A549 (cell line): ENCODE results near the gene DIO3. TPM values are rescaled to one million over a fixed set of nuclear protein-coding genes. Genes with fewer than 3 reads are reported as not detected.

ENCODE experiments used
- ATAC-seq, 2 experiments: fragments of 200-7000 bp in 1 of 2; fragments of >200 bp in 1 of 2; cut with Nextera tagmentation in 1 of 2; cut with Tn5 transposase in 1 of 2; 3 replicates each; pipeline versions ENCODE4 v1.8.0 to v1.9.1; 2018 to 2020; ENCODE audit warnings: mild to moderate bottlenecking in 1 of 2, moderate library complexity in 1 of 2
- CTCF ChIA-PET: fragments of 300-600 bp; sonication (Branson Sonifier 250); formaldehyde crosslinking; extraction: SDS; loops from one replicate; lab custom pipeline; 2021; ENCODE audit warnings: antibody characterized with exemption, inconsistent platforms; lab: Yijun Ruan, JAX
- POLR2A ChIA-PET: fragments of 350-600 bp; formaldehyde crosslinking; extraction: SDS; loops from one replicate; lab custom pipeline; 2021; ENCODE audit warnings: antibody characterized with exemption, inconsistent platforms; lab: Yijun Ruan, JAX
- DNase-seq, 2 experiments: peaks; one replicate each; pipeline versions ENCODE4 v3.0.0 to v3.0.0-alpha.2; 2011 to 2016; ENCODE audit warnings: low read depth in 1 of 2, low spot score in 1 of 2
- FAIRE-seq: peaks from 2 replicates; lab custom pipeline; 2011; peaks lifted over from hg19 to GRCh38; lab: Jason Lieb, UNC
- H3K27ac ChIP-seq, 2 experiments: fragments of >200 bp; sonication (Bioruptor Twin); formaldehyde crosslinking; 3 replicates each; pipeline ENCODE4 v1.5.1; 2016 to 2017
- H3K4me1 ChIP-seq: fragments of >200 bp; sonication (Bioruptor Twin); formaldehyde crosslinking; 3 replicates; pipeline ENCODE4 v1.6.1; 2016
- H3K4me2 ChIP-seq: fragments of >200 bp; sonication (Bioruptor Twin); formaldehyde crosslinking; 3 replicates; pipeline ENCODE4 v1.6.1; 2016
- H3K4me3 ChIP-seq: fragments of >200 bp; sonication (Bioruptor Twin); formaldehyde crosslinking; 3 replicates; pipeline ENCODE4 v1.5.1; 2016
- H3K9me3 ChIP-seq: fragments of >200 bp; sonication (Bioruptor Twin); formaldehyde crosslinking; 3 replicates; pipeline ENCODE4 v1.6.1; 2016
- BCL3 ChIP-seq: fragments of >200 bp; sonication (Bioruptor Twin); formaldehyde crosslinking; IDR thresholded peaks from 3 replicates; pipeline ENCODE4 v1.6.1; 2016
- BHLHE40 ChIP-seq: IDR thresholded peaks from 2 replicates; pipeline ENCODE4 v1.6.1; 2012; ENCODE audit warnings: low read depth, low read length, inconsistent platforms
- CEBPB ChIP-seq, 2 experiments: fragments of >200 bp in 1 of 2; sonication (Bioruptor Twin) in 1 of 2; formaldehyde crosslinking in 1 of 2; IDR thresholded peaks; 2 replicates each; pipeline ENCODE4 v1.6.1; 2012 to 2016
- CHD2 ChIP-seq: fragments of 150-350 bp; IDR thresholded peaks from 2 replicates; pipeline ENCODE4 v1.6.1; 2014; ENCODE audit warnings: low read length; ENCODE audit not compliant: partially characterized antibody
- CTCF ChIP-seq: fragments of >200 bp; sonication (Bioruptor Twin); formaldehyde crosslinking; IDR thresholded peaks from 3 replicates; pipeline ENCODE4 v1.5.1; 2016
- E2F6 ChIP-seq: IDR thresholded peaks from 2 replicates; pipeline ENCODE4 v1.6.1; 2012; ENCODE audit warnings: low read depth, borderline replicate concordance
- EHMT2 ChIP-seq: fragments of 200-600 bp; sonication (generic); IDR thresholded peaks from 2 replicates; pipeline ENCODE4 v1.6.1; 2016; ENCODE audit warnings: antibody characterized with exemption, low read depth, mild to moderate bottlenecking, moderate library complexity
- ESRRA ChIP-seq: fragments of 150-350 bp; IDR thresholded peaks from 2 replicates; pipeline ENCODE4 v1.6.1; 2014; ENCODE audit warnings: mild to moderate bottlenecking, low read length, borderline replicate concordance
- FOSB ChIP-seq: fragments of 250-450 bp; sonication (Bioruptor Pico); IDR thresholded peaks from 2 replicates; pipeline ENCODE4 v1.5.0; 2020; ENCODE audit warnings: mild to moderate bottlenecking, moderate library complexity
- GATA3 ChIP-seq: IDR thresholded peaks from 2 replicates; pipeline ENCODE4 v1.6.1; 2012; ENCODE audit warnings: borderline replicate concordance
- HES2 ChIP-seq: fragments of >200 bp; sonication (Bioruptor Twin); formaldehyde crosslinking; IDR thresholded peaks from 2 replicates; pipeline ENCODE4 v1.6.1; 2016
- HMGXB4 ChIP-seq: fragments of 250-450 bp; sonication (Bioruptor Pico); IDR thresholded peaks from 2 replicates; pipeline ENCODE4 v1.5.0; 2021; ENCODE audit warnings: mild to moderate bottlenecking, moderate library complexity, borderline replicate concordance
- HOXB5 ChIP-seq: fragments of 250-450 bp; sonication (Bioruptor Pico); IDR thresholded peaks from 2 replicates; pipeline ENCODE4 v1.5.0; 2020; ENCODE audit warnings: mild to moderate bottlenecking, moderate library complexity
- KDM5A ChIP-seq: fragments of 200-600 bp; sonication (generic); IDR thresholded peaks from 2 replicates; pipeline ENCODE4 v1.6.1; 2016; ENCODE audit warnings: antibody characterized with exemption, mild to moderate bottlenecking
- MYC ChIP-seq: IDR thresholded peaks from 2 replicates; pipeline ENCODE4 v1.6.1; 2012; ENCODE audit warnings: mild to moderate bottlenecking, inconsistent platforms, low read length, improper control_type of control experiment, borderline replicate concordance
- NPAS2 ChIP-seq: fragments of 250-450 bp; sonication (Bioruptor Pico); IDR thresholded peaks from 2 replicates; pipeline ENCODE4 v1.8.0; 2022; ENCODE audit warnings: mild to moderate bottlenecking, moderate library complexity, borderline replicate concordance
- RAD21 ChIP-seq, 2 experiments: fragments of >200 bp in 1 of 2; sonication (Bioruptor Twin) in 1 of 2; formaldehyde crosslinking in 1 of 2; IDR thresholded peaks in 1 of 2; conservative IDR thresholded peaks in 1 of 2; 2 replicates in 1 of 2; 3 replicates in 1 of 2; pipeline ENCODE4 v1.6.1; 2012 to 2018; ENCODE audit warnings: inconsistent platforms in 1 of 2
- RARB ChIP-seq: fragments of 250-450 bp; sonication (Bioruptor Pico); IDR thresholded peaks from 2 replicates; pipeline ENCODE4 v1.8.0; 2021; ENCODE audit warnings: mild to moderate bottlenecking, moderate library complexity
- SREBF2 ChIP-seq: fragments of 450-650 bp; IDR thresholded peaks from 2 replicates; pipeline ENCODE4 v1.6.1; 2014; ENCODE audit warnings: mild to moderate bottlenecking, moderate library complexity
- TFCP2L1 ChIP-seq: fragments of 250-450 bp; sonication (Bioruptor Pico); IDR thresholded peaks from 2 replicates; pipeline ENCODE4 v1.5.0; 2021; ENCODE audit warnings: mild to moderate bottlenecking
- ZC3H11A ChIP-seq: fragments of 450-650 bp; IDR thresholded peaks from 2 replicates; pipeline ENCODE4 v1.6.1; 2014; ENCODE audit warnings: antibody characterized with exemption, mild to moderate bottlenecking
- WGBS: methylation state at CpG from one replicate; pipeline ENCODE4 v1.1.6; 2017; ENCODE audit errors: missing lambda C conversion rate; 5-methylcytosine and 5-hydroxymethylcytosine counted together
- polyA plus RNA-seq, 4 experiments: library from polyadenylated mRNA; depleted of rRNA in 3 of 4; stranded (reverse); fragments of >200 nt; fragmentation: RNase III in 1 of 4; extraction: RNeasy Plus Mini Kit Qiagen cat#74134 plus additional on column Dnase treatment in 1 of 4; gene quantifications; 2 replicates in 3 of 4; 3 replicates in 1 of 4; pipeline ENCODE4 v1.2.3, GENCODE V29; 2011 to 2017

The DIO3 gene
- polyA plus RNA-seq, 2 of the 4 experiments (the other 2 are of a cell fraction) = 0.04 to 0.09 TPM

GRCh38 chr14:101604228-101604934, 43.1 kb downstream of the DIO3 start:
- Histone ChIP-seq H3K27ac (no peak overlapping the region), H3K4me3 (no peak overlapping the region), H3K4me2 (no peak overlapping the region), H3K4me1 (no peaks in the 10 kb centered on the region), H3K9me3 (no peaks in the 10 kb centered on the region)
- ChIA-PET CTCF (interaction anchor here (1.3 to 2.2 kb wide), 4 partner anchors 15 to 39 kb away, joined by 3 to 5 read pairs (median 4); no protein-coding TSS in a partner anchor), POLR2A (no interaction called here)
- WGBS = 87% methylated on average over 8 of the region's 9 CpGs
- FAIRE-seq = no peak
- no peak for ATAC-seq
- no peak for TF ChIP-seq RAD21 (conservative IDR thresholded peaks at IDR 0.05 in 1 of 2, IDR thresholded peaks at IDR 0.05 in 1 of 2)
- no peak for TF ChIP-seq EHMT2
- no peak for TF ChIP-seq HES2
- no peak for TF ChIP-seq RARB (CRISPR knock-in tag)
- no peak for TF ChIP-seq ZC3H11A
- no peak for TF ChIP-seq NPAS2
- TF ChIP-seq MYC = no peak
- no peak for TF ChIP-seq CEBPB (IDR thresholded peaks at IDR 0.05)
- DNase-seq = no peak

GRCh38 chr14:101604935-101605780, 43.9 kb downstream of the DIO3 start:
- Histone ChIP-seq H3K4me1 (no peaks in the 10 kb centered on the region), H3K27ac (no peak overlapping the region), H3K9me3 (no peaks in the 10 kb centered on the region), H3K4me2 (no peak overlapping the region), H3K4me3 (no peak overlapping the region)
- ATAC-seq (no peak; a peak in 1 of 6 replicates), DNase-seq (no peak), FAIRE-seq (no peak)
- 84% methylated on average over 10 of the region's 11 CpGs for WGBS
- TF ChIP-seq CTCF (no peak), ESRRA (no peak), E2F6 (no peak), KDM5A (no peak), FOSB (CRISPR knock-in tag) (no peak), TFCP2L1 (no peak), CEBPB (IDR thresholded peaks at IDR 0.05) (no peak), CHD2 (no peak), GATA3 (no peak), HMGXB4 (CRISPR knock-in tag) (no peak), SREBF2 (no peak), BHLHE40 (no peak), BCL3 (no peak), HOXB5 (CRISPR knock-in tag) (no peak)
- ChIA-PET POLR2A (no interaction called here), CTCF (interaction anchor here (1.3 to 2.2 kb wide), 3 partner anchors 16 to 34 kb away, joined by 3 to 5 read pairs (median 4); no protein-coding TSS in a partner anchor)
